Panc1 (cell line): ENCODE results near the gene KIDINS220. TPM values are rescaled to one million over a fixed set of nuclear protein-coding genes. Genes with fewer than 3 reads are reported as not detected.

ENCODE experiments used
- ATAC-seq: fragments of 200-7000 bp; cut with Tn5 transposase; 2 replicates; pipeline ENCODE4 v1.9.1; 2020; ENCODE audit warnings: mild to moderate bottlenecking, moderate library complexity
- BruUV-seq: library from RNA; stranded (reverse); fragments of 400-500 nt; replicated peaks from 2 replicates; lab custom pipeline; 2021; lab: Mats Ljungman, UMichigan
- CTCF ChIA-PET: fragments of 300-600 bp; sonication (Branson Sonifier 250); formaldehyde crosslinking; loops from one replicate; lab custom pipeline; 2022; ENCODE audit warnings: antibody characterized with exemption; lab: Charles Lee
- POLR2A ChIA-PET: fragments of 300-600 bp; sonication (Branson Sonifier 250); formaldehyde crosslinking; loops from one replicate; lab custom pipeline; 2022; ENCODE audit warnings: antibody characterized with exemption; lab: Charles Lee
- DNase-seq: peaks from one replicate; pipeline ENCODE4 v3.0.0-alpha.2; 2010; ENCODE audit warnings: low read depth, low spot score
- H3K27ac ChIP-seq: 2 replicates; pipeline ENCODE4 v1.5.1; 2011; ENCODE audit warnings: mild to moderate bottlenecking, low read length, inconsistent platforms
- H3K27me3 ChIP-seq: fragments of 200-500 bp; sonication (Bioruptor generic); 2 replicates; pipeline ENCODE4 v1.6.0; 2014; ENCODE audit warnings: low read length, inconsistent platforms; ENCODE audit not compliant: control insufficient read depth, insufficient read depth
- H3K36me3 ChIP-seq: fragments of 200-500 bp; sonication (Bioruptor generic); 2 replicates; pipeline ENCODE4 v1.5.1; 2014; ENCODE audit warnings: inconsistent platforms, mild to moderate bottlenecking, low read length, moderate library complexity; ENCODE audit not compliant: control insufficient read depth, insufficient read depth
- H3K4me1 ChIP-seq: 2 replicates; pipeline ENCODE4 v1.5.1; 2011; ENCODE audit warnings: inconsistent platforms, mild to moderate bottlenecking, low read length, moderate library complexity; ENCODE audit not compliant: control insufficient read depth, insufficient read depth
- H3K4me3 ChIP-seq, 2 experiments: 2 replicates each; pipeline ENCODE4 v1.5.1; 2011 to 2012; ENCODE audit warnings: low read depth in 2 of 2, low read length in 2 of 2, mild to moderate bottlenecking in 2 of 2, inconsistent platforms in 1 of 2, moderate library complexity in 1 of 2
- H3K9me3 ChIP-seq: fragments of 200-500 bp; sonication (Bioruptor generic); 2 replicates; pipeline ENCODE4 v1.5.1; 2014; ENCODE audit warnings: low read depth, mild to moderate bottlenecking, inconsistent platforms, low read length, moderate library complexity; ENCODE audit not compliant: control insufficient read depth, insufficient read depth
- CTCF ChIP-seq: fragments of 450-650 bp; IDR thresholded peaks from 2 replicates; pipeline ENCODE4 v1.5.1; 2017; ENCODE audit warnings: mild to moderate bottlenecking
- POLR2AphosphoS5 ChIP-seq: IDR thresholded peaks from 2 replicates; pipeline ENCODE4 v1.6.1; 2012; ENCODE audit warnings: mild to moderate bottlenecking, low read depth, low read length, moderate library complexity
- REST ChIP-seq, 2 experiments: IDR thresholded peaks; 2 replicates each; pipeline ENCODE4 v1.6.1; 2011 to 2012; ENCODE audit warnings: low read depth in 2 of 2, control low read depth in 1 of 2, low read length in 1 of 2, mild to moderate bottlenecking in 1 of 2, moderate library complexity in 1 of 2; ENCODE audit not compliant: insufficient read depth in 1 of 2
- SIN3A ChIP-seq: IDR thresholded peaks from 2 replicates; pipeline ENCODE4 v1.6.1; 2012; ENCODE audit warnings: low read depth, mild to moderate bottlenecking, low read length, moderate library complexity, borderline replicate concordance; ENCODE audit not compliant: insufficient read depth
- TCF7L2 ChIP-seq: IDR thresholded peaks from 2 replicates; pipeline ENCODE4 v1.6.1; 2011; ENCODE audit warnings: mild to moderate bottlenecking, low read depth, low read length, inconsistent platforms
- in situ Hi-C: cut with HindIII; loops from 2 replicates; pipeline ENCODE4 v1.10.0; 2016; ENCODE audit warnings: low sequenced_read_pairs, low pct_unique_long_range_greater_than_20kb
- intact Hi-C: fragments of 100-400 bp; cut with micrococcal nuclease; formaldehyde crosslinking; loops from one replicate; pipeline ENCODE4 v1.10.0; 2022; ENCODE audit not compliant: unreplicated experiment
- total RNA-seq: library from RNA; stranded (reverse); gene quantifications from one replicate; pipeline ENCODE4 v1.2.1, GENCODE V29; 2021; ENCODE audit not compliant: unreplicated experiment

Gene KIDINS220
- total RNA-seq, 1 experiment from 2014 or later, result 39.3 TPM

- POLR2A ChIA-PET, result no interaction called here
- CTCF ChIA-PET, result interaction anchor here (0.6 kb wide), 1 partner anchor 1210 kb away, joined by 3 read pairs; no protein-coding TSS in a partner anchor
- no peaks in the 10 kb centered on the region for H3K9me3 ChIP-seq
- in situ Hi-C loops (no loop called here), intact Hi-C loops (no loop called here)
- no peaks in the 10 kb centered on the region for H3K4me1 ChIP-seq
- no TSS peak for BruUV-seq
- H3K27me3 ChIP-seq, result no peaks in the 10 kb centered on the region
- TF ChIP-seq TCF7L2 (no peak), POLR2AphosphoS5 (no peak), CTCF (no peak), SIN3A (no peak), REST (IDR thresholded peaks at IDR 0.05; ENCODE audit: insufficient read depth in 1 of 2, low read depth in 2 of 2, low read length in 1 of 2) (no peak)
- no peak overlapping the region for H3K27ac ChIP-seq
- H3K4me3 ChIP-seq, result no peak overlapping the region
- DNase-seq (no peak), ATAC-seq (no peak)
- H3K36me3 ChIP-seq, result no peaks in the 10 kb centered on the region
Observed at GRCh38 chr2:8719528-8719927, 117.9 kb downstream of the KIDINS220 start.

- no TSS peak for BruUV-seq
- H3K4me3 ChIP-seq, result no peak overlapping the region
- TF ChIP-seq TCF7L2, result no peak
- TF ChIP-seq CTCF, result no peak
- no peak for TF ChIP-seq SIN3A
- no peak for TF ChIP-seq POLR2AphosphoS5
- no peak for TF ChIP-seq REST (IDR thresholded peaks at IDR 0.05; ENCODE audit: insufficient read depth in 1 of 2, low read depth in 2 of 2, low read length in 1 of 2)
- no peak for DNase-seq
- H3K27ac ChIP-seq, result no peak overlapping the region
- ATAC-seq, result no peak
- POLR2A ChIA-PET, result interaction anchor here (0.7 kb wide), 1 partner anchor 21 kb away, joined by 5 read pairs; no protein-coding TSS in a partner anchor
- intact Hi-C loops, result no loop called here
- H3K9me3 ChIP-seq, result no peaks in the 10 kb centered on the region
- in situ Hi-C loops, result no loop called here
- no peaks in the 10 kb centered on the region for H3K27me3 ChIP-seq
- CTCF ChIA-PET, result no interaction called here
- no peaks in the 10 kb centered on the region for H3K36me3 ChIP-seq
- H3K4me1 ChIP-seq, result no peaks in the 10 kb centered on the region
Observed at GRCh38 chr2:8714971-8715370, 122.4 kb downstream of the KIDINS220 start.
